Spleen (tissue), 7 donors: ENCODE measurements around the gene RUFY1.
"Not testable (repeated sequence)": the region's sequence is repeated elsewhere in the genome, so short reads cannot be mapped to it uniquely, and the experiment has no call there.

ENCODE experiments used
- POLR2AphosphoS5 ChIP-seq, 3 donors: sonication (generic); formaldehyde crosslinking; IDR thresholded peaks; one replicate each; pipeline ENCODE4 v1.5.1; 2017; ENCODE audit warnings: antibody characterized with exemption in 3 of 3
- TF ChIP-seq, protein P1 (sequence below), 11 experiments: fragments of 200-600 bp in 7 of 11; fragments of 450-650 bp in 4 of 11; sonication (generic) in 4 of 11; IDR thresholded peaks in 8 of 11; conservative IDR thresholded peaks in 3 of 11; 1 replicate in 7 of 11; 2 replicates in 4 of 11; pipeline versions ENCODE4 v1.4.0 to v1.8.0; 2016 to 2021; ENCODE audit warnings: antibody characterized with exemption in 11 of 11, inconsistent platforms in 4 of 11, mild to moderate bottlenecking in 1 of 11
- donor health status: DM: no; HTN: no; CAD: no; lungs with moderate emphysema.
- donor health status: DM: no; HTN: no; CAD: no.
- donor health status: DM: no; HTN: no; CAD: no.

GRCh38 chr5:179649166-179649703, 98.9 kb downstream of the RUFY1 start:
- TF ChIP-seq, protein P1, sequence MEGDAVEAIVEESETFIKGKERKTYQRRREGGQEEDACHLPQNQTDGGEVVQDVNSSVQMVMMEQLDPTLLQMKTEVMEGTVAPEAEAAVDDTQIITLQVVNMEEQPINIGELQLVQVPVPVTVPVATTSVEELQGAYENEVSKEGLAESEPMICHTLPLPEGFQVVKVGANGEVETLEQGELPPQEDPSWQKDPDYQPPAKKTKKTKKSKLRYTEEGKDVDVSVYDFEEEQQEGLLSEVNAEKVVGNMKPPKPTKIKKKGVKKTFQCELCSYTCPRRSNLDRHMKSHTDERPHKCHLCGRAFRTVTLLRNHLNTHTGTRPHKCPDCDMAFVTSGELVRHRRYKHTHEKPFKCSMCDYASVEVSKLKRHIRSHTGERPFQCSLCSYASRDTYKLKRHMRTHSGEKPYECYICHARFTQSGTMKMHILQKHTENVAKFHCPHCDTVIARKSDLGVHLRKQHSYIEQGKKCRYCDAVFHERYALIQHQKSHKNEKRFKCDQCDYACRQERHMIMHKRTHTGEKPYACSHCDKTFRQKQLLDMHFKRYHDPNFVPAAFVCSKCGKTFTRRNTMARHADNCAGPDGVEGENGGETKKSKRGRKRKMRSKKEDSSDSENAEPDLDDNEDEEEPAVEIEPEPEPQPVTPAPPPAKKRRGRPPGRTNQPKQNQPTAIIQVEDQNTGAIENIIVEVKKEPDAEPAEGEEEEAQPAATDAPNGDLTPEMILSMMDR (IDR thresholded peaks at IDR 0.05 in 8 of 11, conservative IDR thresholded peaks at IDR 0.05 in 3 of 11) = not testable (repeated sequence)
- TF ChIP-seq POLR2AphosphoS5 (IDR thresholded peaks at IDR 0.05) = not testable (repeated sequence)
